Esophagus squamous epithelium (tissue), 4 donors: Measurements from ENCODE around the gene PRSS48.

Source experiments
- POLR2A ChIP-seq, 4 donors: fragments of 450-650 bp; IDR thresholded peaks; one replicate each; pipeline ENCODE4 v1.6.1; 2017; ENCODE audit warnings: antibody characterized with exemption in 4 of 4, mild to moderate bottlenecking in 4 of 4, moderate library complexity in 3 of 4
- TF ChIP-seq, protein P1 (sequence below), 6 experiments: fragments of 450-650 bp in 4 of 6; fragments of 200-600 bp in 2 of 6; sonication (generic) in 2 of 6; IDR thresholded peaks; one replicate each; pipeline ENCODE4 v1.5.1; 2016 to 2019; ENCODE audit warnings: antibody characterized with exemption in 6 of 6, mild to moderate bottlenecking in 4 of 6, moderate library complexity in 4 of 6

DNA sequence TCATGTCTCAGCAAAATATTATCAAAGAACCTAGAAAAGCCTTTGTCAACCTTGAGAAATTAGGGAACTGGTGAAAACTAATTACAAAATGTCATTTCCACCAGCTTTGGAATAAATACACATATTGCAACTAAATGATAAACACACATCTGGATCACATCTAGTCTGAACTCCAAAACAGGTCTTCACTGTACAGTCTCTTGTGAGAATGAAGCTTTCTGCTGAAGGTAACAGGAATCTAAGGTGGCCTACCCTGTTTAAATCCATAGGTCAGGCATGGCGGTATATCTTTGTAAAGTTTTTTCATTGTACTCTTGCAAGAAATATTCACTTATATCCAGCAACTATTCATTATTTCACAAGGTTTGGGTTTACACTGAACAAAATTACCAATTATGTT is 46.7 kb downstream of the PRSS48 start:
- no peak for TF ChIP-seq POLR2A (IDR thresholded peaks at IDR 0.05)
- TF ChIP-seq, protein P1, sequence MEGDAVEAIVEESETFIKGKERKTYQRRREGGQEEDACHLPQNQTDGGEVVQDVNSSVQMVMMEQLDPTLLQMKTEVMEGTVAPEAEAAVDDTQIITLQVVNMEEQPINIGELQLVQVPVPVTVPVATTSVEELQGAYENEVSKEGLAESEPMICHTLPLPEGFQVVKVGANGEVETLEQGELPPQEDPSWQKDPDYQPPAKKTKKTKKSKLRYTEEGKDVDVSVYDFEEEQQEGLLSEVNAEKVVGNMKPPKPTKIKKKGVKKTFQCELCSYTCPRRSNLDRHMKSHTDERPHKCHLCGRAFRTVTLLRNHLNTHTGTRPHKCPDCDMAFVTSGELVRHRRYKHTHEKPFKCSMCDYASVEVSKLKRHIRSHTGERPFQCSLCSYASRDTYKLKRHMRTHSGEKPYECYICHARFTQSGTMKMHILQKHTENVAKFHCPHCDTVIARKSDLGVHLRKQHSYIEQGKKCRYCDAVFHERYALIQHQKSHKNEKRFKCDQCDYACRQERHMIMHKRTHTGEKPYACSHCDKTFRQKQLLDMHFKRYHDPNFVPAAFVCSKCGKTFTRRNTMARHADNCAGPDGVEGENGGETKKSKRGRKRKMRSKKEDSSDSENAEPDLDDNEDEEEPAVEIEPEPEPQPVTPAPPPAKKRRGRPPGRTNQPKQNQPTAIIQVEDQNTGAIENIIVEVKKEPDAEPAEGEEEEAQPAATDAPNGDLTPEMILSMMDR (IDR thresholded peaks at IDR 0.05), result no peak
